KMS-11 (cell line): ENCODE results near the gene NT5C1B.

Experiments used
- H2AFZ ChIP-seq: fragments of 200-600 bp; sonication (generic); 2 replicates; pipeline ENCODE4 v1.6.1; 2016; ENCODE audit warnings: antibody characterized with exemption, mixed run types, low read depth
- H3K27ac ChIP-seq: fragments of 200-600 bp; sonication (generic); 2 replicates; pipeline ENCODE4 v1.6.1; 2016; ENCODE audit warnings: mild to moderate bottlenecking, mixed run types
- H3K27me3 ChIP-seq: fragments of 200-600 bp; sonication (generic); 2 replicates; pipeline ENCODE4 v1.6.1; 2017; ENCODE audit warnings: mild to moderate bottlenecking, low read depth, mixed run types, moderate library complexity; ENCODE audit not compliant: insufficient read depth
- H3K36me3 ChIP-seq: fragments of 200-600 bp; sonication (generic); 2 replicates; pipeline ENCODE4 v1.6.1; 2017; ENCODE audit warnings: mild to moderate bottlenecking, mixed run types; ENCODE audit not compliant: insufficient read depth
- H3K4me1 ChIP-seq: fragments of 200-600 bp; sonication (generic); 2 replicates; pipeline ENCODE4 v1.6.1; 2016; ENCODE audit warnings: mild to moderate bottlenecking, low read depth, mixed run types; ENCODE audit not compliant: poor library complexity, severe bottlenecking
- H3K4me2 ChIP-seq: fragments of 200-600 bp; sonication (generic); 2 replicates; pipeline ENCODE4 v1.7.0; 2016; ENCODE audit warnings: mild to moderate bottlenecking, mixed run types
- H3K4me3 ChIP-seq: fragments of 200-600 bp; sonication (generic); IDR thresholded peaks from 2 replicates; pipeline ENCODE4 v1.6.1; 2017; ENCODE audit warnings: low read depth, low read length, mixed read lengths; ENCODE audit not compliant: insufficient read depth
- H3K79me2 ChIP-seq: fragments of 200-600 bp; sonication (generic); 2 replicates; pipeline ENCODE4 v1.6.1; 2016; ENCODE audit warnings: low read depth, mixed run types; ENCODE audit not compliant: insufficient read depth
- H3K9ac ChIP-seq: fragments of 200-600 bp; sonication (generic); 2 replicates; pipeline ENCODE4 v1.6.1; 2016; ENCODE audit warnings: mild to moderate bottlenecking, mixed run types
- H4K20me1 ChIP-seq: fragments of 200-600 bp; sonication (generic); 2 replicates; pipeline ENCODE4 v1.6.1; 2016; ENCODE audit warnings: mild to moderate bottlenecking, mixed run types; ENCODE audit not compliant: insufficient read depth
- TF ChIP-seq, protein P1 (sequence below): fragments of 200-600 bp; sonication (generic); conservative IDR thresholded peaks from 2 replicates; pipeline ENCODE4 v1.6.1; 2017; ENCODE audit warnings: low read depth, mild to moderate bottlenecking, antibody characterized with exemption, low read length, moderate library complexity, mixed read lengths

NT5C1B gene

GRCh38 chr2:18522484-18523146 lies 66.8 kb downstream of the NT5C1B start:
- no peaks in the 10 kb centered on the region for H3K36me3 ChIP-seq
- H4K20me1 ChIP-seq, result no peaks in the 10 kb centered on the region
- TF ChIP-seq, protein P1, sequence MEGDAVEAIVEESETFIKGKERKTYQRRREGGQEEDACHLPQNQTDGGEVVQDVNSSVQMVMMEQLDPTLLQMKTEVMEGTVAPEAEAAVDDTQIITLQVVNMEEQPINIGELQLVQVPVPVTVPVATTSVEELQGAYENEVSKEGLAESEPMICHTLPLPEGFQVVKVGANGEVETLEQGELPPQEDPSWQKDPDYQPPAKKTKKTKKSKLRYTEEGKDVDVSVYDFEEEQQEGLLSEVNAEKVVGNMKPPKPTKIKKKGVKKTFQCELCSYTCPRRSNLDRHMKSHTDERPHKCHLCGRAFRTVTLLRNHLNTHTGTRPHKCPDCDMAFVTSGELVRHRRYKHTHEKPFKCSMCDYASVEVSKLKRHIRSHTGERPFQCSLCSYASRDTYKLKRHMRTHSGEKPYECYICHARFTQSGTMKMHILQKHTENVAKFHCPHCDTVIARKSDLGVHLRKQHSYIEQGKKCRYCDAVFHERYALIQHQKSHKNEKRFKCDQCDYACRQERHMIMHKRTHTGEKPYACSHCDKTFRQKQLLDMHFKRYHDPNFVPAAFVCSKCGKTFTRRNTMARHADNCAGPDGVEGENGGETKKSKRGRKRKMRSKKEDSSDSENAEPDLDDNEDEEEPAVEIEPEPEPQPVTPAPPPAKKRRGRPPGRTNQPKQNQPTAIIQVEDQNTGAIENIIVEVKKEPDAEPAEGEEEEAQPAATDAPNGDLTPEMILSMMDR, result no peak
- no peak overlapping the region for H3K4me2 ChIP-seq
- no peak overlapping the region for H3K27ac ChIP-seq
- no peak overlapping the region for H3K4me3 ChIP-seq
- H3K9ac ChIP-seq, result no peak overlapping the region
- no peaks in the 10 kb centered on the region for H3K4me1 ChIP-seq
- no peaks in the 10 kb centered on the region for H3K27me3 ChIP-seq
- no peak overlapping the region for H2AFZ ChIP-seq
- no peaks in the 10 kb centered on the region for H3K79me2 ChIP-seq

DNA sequence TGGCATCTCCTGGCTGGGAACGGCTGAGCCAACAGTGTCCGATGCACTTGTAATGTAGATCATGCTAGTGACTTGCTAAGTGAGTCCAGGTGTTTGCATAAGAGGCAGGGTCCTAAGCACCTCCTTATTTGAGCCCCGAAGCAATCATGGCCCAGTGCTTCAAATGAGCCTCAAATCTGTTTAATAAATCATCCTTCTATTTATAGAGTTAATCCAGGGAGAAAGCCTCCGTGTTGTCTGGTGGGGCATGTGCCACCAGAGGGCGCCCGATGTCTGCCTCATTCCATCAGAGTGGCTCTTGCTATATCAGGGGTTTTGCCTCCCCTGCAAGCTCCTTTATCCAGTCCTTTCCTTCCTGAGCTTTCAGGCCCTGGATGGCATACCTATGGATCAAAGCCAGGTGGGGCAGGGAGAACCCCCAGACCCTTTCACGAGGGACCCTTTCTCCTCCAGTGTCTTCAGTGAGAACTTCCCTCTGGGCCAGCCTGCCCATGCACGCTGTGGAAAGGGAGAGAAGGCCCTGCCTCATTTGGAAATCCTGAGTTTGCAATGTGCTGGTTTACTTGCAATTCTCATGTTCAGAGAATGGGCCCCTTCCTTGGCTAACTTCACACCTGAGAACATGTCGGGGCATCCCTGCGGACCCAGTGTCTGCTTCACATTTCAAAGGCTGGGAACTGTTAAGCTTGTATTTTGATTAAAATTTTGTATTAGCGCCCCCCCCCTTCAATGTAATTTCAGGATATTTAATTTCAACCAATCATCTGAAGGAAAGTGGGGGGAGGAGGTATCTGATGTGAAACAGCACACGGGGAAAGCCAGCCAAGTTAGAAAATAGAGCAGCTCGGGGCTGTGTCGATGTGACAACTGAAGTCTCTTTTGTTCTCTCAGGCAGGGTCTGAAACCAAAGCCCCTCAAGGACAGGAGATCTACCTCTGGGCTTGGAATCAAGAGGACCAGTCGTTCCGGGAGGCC lies 68.6 kb downstream of the NT5C1B start:
- Histone ChIP-seq H4K20me1 (no peaks in the 10 kb centered on the region), H3K27ac (no peak overlapping the region), H3K4me1 (no peaks in the 10 kb centered on the region), H2AFZ (no peak overlapping the region), H3K36me3 (no peaks in the 10 kb centered on the region), H3K27me3 (no peaks in the 10 kb centered on the region), H3K4me2 (no peak overlapping the region), H3K79me2 (no peaks in the 10 kb centered on the region), H3K9ac (no peak overlapping the region), H3K4me3 (no peak overlapping the region)
- TF ChIP-seq, protein P1, result peak; percentile 93

GRCh38 chr2:18519914-18520450 lies 69.4 kb downstream of the NT5C1B start:
- no peak overlapping the region for H3K27ac ChIP-seq
- no peaks in the 10 kb centered on the region for H3K36me3 ChIP-seq
- H3K9ac ChIP-seq, result no peak overlapping the region
- H2AFZ ChIP-seq, result no peak overlapping the region
- no peaks in the 10 kb centered on the region for H3K27me3 ChIP-seq
- H3K4me1 ChIP-seq, result no peaks in the 10 kb centered on the region
- no peak overlapping the region for H3K4me3 ChIP-seq
- no peak overlapping the region for H3K4me2 ChIP-seq
- TF ChIP-seq, protein P1, result no peak
- no peaks in the 10 kb centered on the region for H4K20me1 ChIP-seq
- H3K79me2 ChIP-seq, result no peaks in the 10 kb centered on the region

DNA sequence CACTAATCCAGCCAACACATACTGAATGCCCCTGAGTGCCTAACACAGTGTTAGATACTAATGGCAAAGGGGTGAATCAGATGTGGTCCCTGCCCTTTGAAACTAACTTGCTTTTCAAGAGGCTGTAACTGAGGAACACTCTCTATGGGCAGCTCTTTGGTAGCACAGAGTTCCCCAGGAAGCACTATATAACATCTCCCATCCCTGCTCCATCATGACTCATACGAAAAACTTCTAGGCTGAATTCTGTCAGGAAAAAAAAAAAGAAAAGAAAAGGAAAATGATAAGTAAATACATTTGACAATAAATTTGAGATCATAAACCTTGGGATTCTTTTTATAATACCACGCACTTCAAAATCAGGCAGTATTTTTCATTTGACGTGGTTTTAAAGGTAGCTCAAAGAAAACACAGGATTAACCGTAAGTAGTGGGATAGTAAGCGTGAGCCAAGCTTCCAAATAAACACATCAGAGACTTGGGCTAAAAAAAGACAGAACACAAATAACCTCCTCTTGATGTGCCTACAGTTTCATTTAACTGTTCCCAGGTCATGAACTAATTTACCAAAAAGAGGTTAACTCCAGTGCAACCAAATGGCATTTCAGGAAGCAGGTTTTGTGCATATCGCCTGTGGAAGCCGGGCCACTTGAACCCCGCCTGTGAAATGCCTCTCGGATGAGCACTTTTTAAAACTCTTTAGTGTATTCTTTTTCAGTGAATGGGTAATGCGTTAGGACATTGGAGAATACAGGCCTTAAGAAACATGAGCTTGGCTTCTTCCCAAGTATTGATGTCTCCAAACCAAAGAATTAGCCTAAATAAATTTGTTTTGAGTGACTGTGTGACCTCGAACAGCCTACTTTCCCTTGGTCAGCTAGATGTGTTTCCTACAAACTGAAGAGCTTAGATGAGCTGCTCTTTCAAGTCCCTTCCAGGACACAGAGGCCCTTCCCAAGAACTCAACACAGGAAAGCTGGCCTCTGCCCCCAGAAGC lies 71.0 kb downstream of the NT5C1B start:
- Histone ChIP-seq H4K20me1 (no peaks in the 10 kb centered on the region), H3K27ac (no peak overlapping the region), H3K27me3 (no peaks in the 10 kb centered on the region), H2AFZ (no peak overlapping the region), H3K36me3 (no peaks in the 10 kb centered on the region), H3K4me3 (no peak overlapping the region), H3K9ac (no peak overlapping the region), H3K79me2 (no peaks in the 10 kb centered on the region), H3K4me1 (no peaks in the 10 kb centered on the region), H3K4me2 (no peak overlapping the region)
- TF ChIP-seq, protein P1, result no peak
